Psoas muscle (tissue), 8 donors: ENCODE results near the gene PHETA2. TPM values are rescaled to one million over a fixed set of nuclear protein-coding genes. Genes with fewer than 3 reads are reported as not detected.

ENCODE experiments used
- ATAC-seq, 4 donors: fragments of 200-7000 bp; cut with Tn5 transposase; one replicate each; pipeline ENCODE4 v1.9.1; 2020; ENCODE audit warnings: moderate library complexity in 3 of 4, mild to moderate bottlenecking in 2 of 4
- DNase-seq, 2 donors: peaks; one replicate each; pipeline ENCODE4 v3.0.0-alpha.2; 2020
- H3K27ac ChIP-seq: fragments of 200-600 bp; one replicate; pipeline ENCODE4 v1.8.0; 2022
- H3K27me3 ChIP-seq, 3 donors: fragments of 200-600 bp in 1 of 3; one replicate each; pipeline versions ENCODE4 v1.6.1 to v1.8.0; 2013 to 2022; ENCODE audit warnings: low read length in 2 of 3, mild to moderate bottlenecking in 2 of 3, moderate library complexity in 1 of 3; ENCODE audit not compliant: insufficient read depth in 3 of 3
- H3K36me3 ChIP-seq, 2 donors: fragments of 200-600 bp in 1 of 2; one replicate each; pipeline versions ENCODE4 v1.6.1 to v1.8.0; 2013 to 2022; ENCODE audit warnings: low read depth in 1 of 2, mild to moderate bottlenecking in 1 of 2, moderate library complexity in 1 of 2; ENCODE audit not compliant: insufficient read depth in 1 of 2
- H3K4me1 ChIP-seq: fragments of 200-600 bp; one replicate; pipeline ENCODE4 v1.8.0; 2022
- H3K4me3 ChIP-seq: fragments of 200-600 bp; one replicate; pipeline ENCODE4 v1.8.0; 2022; ENCODE audit warnings: mild to moderate bottlenecking
- H3K9me3 ChIP-seq: fragments of 200-600 bp; one replicate; pipeline ENCODE4 v1.8.0; 2022
- CTCF ChIP-seq: fragments of 200-600 bp; IDR thresholded peaks from one replicate; pipeline ENCODE4 v1.8.0; 2022; ENCODE audit warnings: antibody characterized with exemption
- WGBS, 3 donors: extraction: QIAGEN DNeasy Blood & Tissue Kit; methylation state at CpG; one replicate each; pipeline versions ENCODE4 v1.1.6 to v1.1.7; 2013; 5-methylcytosine and 5-hydroxymethylcytosine counted together
- intact Hi-C, 2 donors: fragments of 100-400 bp; cut with DNase I; formaldehyde crosslinking; loops; one replicate each; pipeline versions ENCODE4 v1.11.0 to v1.14.2; 2022
- polyA plus RNA-seq, 3 donors: library from polyadenylated mRNA; stranded (reverse); fragments of 200-250 nt; gene quantifications; one replicate each; pipeline ENCODE4 v1.2.3, GENCODE V29; 2013
- total RNA-seq, 4 donors: library from RNA; stranded (reverse); fragmentation: NEBNext Ultra II Directional in 2 of 4; extraction: Animal tissue kit (Norgen Biotek cat#: 25700) in 2 of 4; gene quantifications; one replicate each; pipeline versions ENCODE4 v1.2.1 to v1.2.4, GENCODE V29; 2021 to 2023
- donor health status: healthy with polysubstance abuse.
- donor health status: DM: no; HTN: no; CAD: no; lungs with moderate emphysema.
- donor health status: Bipolar disorder and iron deficiency.
- donor health status: healthy.
- donor health status: DM: yes; HTN: yes; CAD: no.
- donor health status: DM: no; HTN: no; CAD: no.
- donor health status: DM: no; HTN: no; CAD: no.
- donor health status: DM: yes; HTN: yes; CAD: no.

PHETA2 gene
- total and polyA plus RNA-seq, 7 donors, result 1.4 to 2.4 (median 2.2) TPM

GRCh38 chr22:42072606-42073330, 1.3 kb upstream of the PHETA2 start:
- Histone ChIP-seq H3K27me3 (no peaks in the 10 kb centered on the region), H3K36me3 (peaks cover 0 to 10% of the 10 kb centered on the region in 2 donors), H3K4me1 (peaks cover 22% of the 10 kb centered on the region), H3K4me3 (no peak overlapping the region), H3K9me3 (no peaks in the 10 kb centered on the region), H3K27ac (no peak overlapping the region)
- intact Hi-C loops, result loop anchor here in 1 of 2 donors (10.0 kb wide), 1 partner anchor 258 kb away; no protein-coding TSS in a partner anchor
- no peak for TF ChIP-seq CTCF
- no peak for DNase-seq
- WGBS, 3 donors, result 77 to 95% (median 91%) methylated on average over 8 of the region's 8 CpGs
- ATAC-seq, result no peak

- ATAC-seq, result no peak
- peak overlapping the region; percentile 79 for H3K27ac ChIP-seq
- H3K27me3 ChIP-seq, result no peaks in the 10 kb centered on the region
- no peaks in the 10 kb centered on the region for H3K9me3 ChIP-seq
- 58 to 67% (median 64%) methylated on average over 12 to 14 of the region's 14 CpGs for WGBS, 3 donors
- no peak for TF ChIP-seq CTCF
- peaks cover 0 to 4% of the 10 kb centered on the region in 2 donors for H3K36me3 ChIP-seq
- intact Hi-C loops, result loop anchor here in 1 of 2 donors (10.0 kb wide), 1 partner anchor 259 kb away; no protein-coding TSS in a partner anchor
- peaks cover 30% of the 10 kb centered on the region for H3K4me1 ChIP-seq
- H3K4me3 ChIP-seq, result peak overlapping the region; percentile 82
- no peak for DNase-seq
Observed at GRCh38 chr22:42073621-42074041, 417 bp upstream of the PHETA2 start.

GRCh38 chr22:42074846-42075676, 1.0 kb downstream of the PHETA2 start:
- Histone ChIP-seq H3K4me3 (peak overlapping the region; percentile 82), H3K4me1 (peaks cover 22% of the 10 kb centered on the region), H3K36me3 (peaks cover 0 to 4% of the 10 kb centered on the region in 2 donors), H3K9me3 (no peaks in the 10 kb centered on the region), H3K27ac (peak overlapping the region; percentile 79), H3K27me3 (no peaks in the 10 kb centered on the region)
- ATAC-seq, result no peak
- 61 to 62% (median 61%) methylated on average over 9 of the region's 9 CpGs for WGBS, 3 donors
- peak in 1 of 2 donors; percentile 39 for DNase-seq
- no peak for TF ChIP-seq CTCF
- intact Hi-C loops, result loop anchor here in 1 of 2 donors (10.0 kb wide), 1 partner anchor 260 kb away; no protein-coding TSS in a partner anchor

GRCh38 chr22:42076764-42077485, 2.9 kb downstream of the PHETA2 start:
- intact Hi-C loops, result loop anchor here in 1 of 2 donors (10.0 kb wide), 1 partner anchor 262 kb away; no protein-coding TSS in a partner anchor
- Histone ChIP-seq H3K4me3 (no peak overlapping the region), H3K27me3 (no peaks in the 10 kb centered on the region), H3K4me1 (peaks cover 29% of the 10 kb centered on the region), H3K9me3 (no peaks in the 10 kb centered on the region), H3K27ac (no peak overlapping the region), H3K36me3 (peaks cover 0 to 12% of the 10 kb centered on the region in 2 donors)
- DNase-seq (peak in 1 of 2 donors; percentile 49), ATAC-seq (no peak)
- no peak for TF ChIP-seq CTCF
- WGBS, 3 donors, result 88 to 91% (median 88%) methylated on average over 20 of the region's 20 CpGs
